Fibroblast of skin of left biceps (primary cell): ENCODE results near the gene GDF11.

Source experiments
- DNase-seq, 2 experiments: peaks; one replicate each; pipeline ENCODE4 v3.0.0-alpha.2; 2013; ENCODE audit warnings: low read depth in 2 of 2

GDF11 gene

DNA sequence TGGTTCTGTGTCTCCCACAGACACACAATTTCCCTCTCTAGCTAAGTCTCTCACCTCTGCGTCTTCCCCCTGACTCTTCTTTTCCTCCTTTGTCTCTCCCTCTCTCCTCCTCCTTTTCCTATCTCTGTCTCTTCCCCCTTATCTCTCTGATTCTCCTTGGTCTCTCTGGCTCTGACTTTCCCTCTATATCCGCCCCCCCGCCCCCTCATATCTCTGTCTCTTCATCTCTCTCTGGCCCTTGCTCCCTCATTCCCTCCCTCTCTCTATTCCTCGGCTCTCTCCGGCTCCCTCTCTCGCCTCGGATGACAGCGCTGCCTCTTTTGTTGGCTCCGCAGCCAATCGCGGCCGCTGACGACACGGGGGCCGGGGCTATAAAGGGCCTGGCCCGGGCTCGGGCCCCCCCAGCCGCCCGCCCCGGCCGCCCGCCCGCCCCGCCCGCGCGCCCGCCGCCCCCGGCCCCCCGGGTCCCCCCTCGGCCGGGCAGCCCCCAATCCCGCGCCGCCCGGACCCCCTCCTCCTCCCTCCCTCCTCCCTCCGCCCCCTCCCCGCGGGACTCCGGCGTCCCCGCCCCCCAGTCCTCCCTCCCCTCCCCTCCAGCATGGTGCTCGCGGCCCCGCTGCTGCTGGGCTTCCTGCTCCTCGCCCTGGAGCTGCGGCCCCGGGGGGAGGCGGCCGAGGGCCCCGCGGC is at the start of gene GDF11:
GDF11 (plus strand) TSS at position 404 of the 687 bp plus-strand sequence; CDS start at position 599, 195 bp downstream.
- DNase-seq = no peak

DNA sequence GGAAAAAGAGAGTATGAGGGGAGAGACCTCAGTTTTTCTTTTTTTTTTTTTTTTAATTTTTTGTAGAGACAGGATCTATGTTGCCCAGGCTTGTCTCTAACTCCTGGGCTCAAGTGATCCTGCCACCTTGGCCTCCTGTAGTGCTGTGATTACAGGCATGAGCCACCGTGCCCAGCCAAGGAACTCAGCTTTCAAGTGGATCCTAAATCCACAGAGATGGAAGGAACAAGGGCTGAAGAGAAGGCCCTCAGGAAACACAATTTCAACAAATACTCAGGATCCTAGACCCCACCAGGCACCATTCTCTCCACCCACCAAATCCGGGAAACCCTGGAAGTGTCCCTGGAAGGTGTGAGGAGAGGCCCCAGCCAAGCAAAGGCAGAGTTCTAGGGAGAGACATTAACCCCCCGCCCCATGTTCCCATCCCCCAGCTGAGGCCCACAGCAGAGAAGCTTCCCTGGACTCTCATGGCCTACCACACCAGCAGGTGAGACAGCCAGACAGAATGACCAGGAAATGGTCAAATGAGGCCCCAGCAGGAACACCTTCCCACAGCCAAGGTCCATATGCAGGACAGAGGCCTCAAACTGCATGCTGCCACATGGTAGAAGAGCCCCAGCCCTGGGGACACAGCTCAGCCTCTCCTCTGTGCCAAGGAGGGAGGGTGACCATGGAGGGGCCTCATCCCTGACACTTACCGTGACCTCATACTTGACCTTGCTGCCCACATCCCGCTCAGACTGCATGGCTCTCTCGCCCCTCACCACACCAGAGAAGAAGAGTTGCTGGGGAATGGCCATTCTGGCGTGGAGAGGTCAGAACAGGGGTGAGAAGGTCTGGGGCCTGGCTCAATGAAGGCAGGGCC is 49.4 kb upstream of the GDF11 start:
- DNase-seq = no peak

DNA sequence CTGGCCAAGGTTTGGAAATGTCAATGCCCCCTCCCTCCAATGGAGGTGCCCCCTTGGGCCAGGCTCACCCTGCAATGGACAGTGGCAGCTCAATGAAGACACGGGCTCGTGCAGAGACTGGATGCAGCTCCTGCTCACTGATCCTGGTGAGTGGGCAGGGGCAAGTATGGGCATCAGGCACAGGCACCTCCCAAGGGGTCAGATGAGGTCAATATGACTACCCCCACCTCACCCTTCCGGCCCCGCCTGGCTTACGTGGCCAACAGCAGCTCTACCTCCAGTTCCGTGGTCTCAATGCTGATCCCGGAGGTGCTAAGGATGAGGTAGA is 48.8 kb upstream of the GDF11 start:
- DNase-seq = no peak

DNA sequence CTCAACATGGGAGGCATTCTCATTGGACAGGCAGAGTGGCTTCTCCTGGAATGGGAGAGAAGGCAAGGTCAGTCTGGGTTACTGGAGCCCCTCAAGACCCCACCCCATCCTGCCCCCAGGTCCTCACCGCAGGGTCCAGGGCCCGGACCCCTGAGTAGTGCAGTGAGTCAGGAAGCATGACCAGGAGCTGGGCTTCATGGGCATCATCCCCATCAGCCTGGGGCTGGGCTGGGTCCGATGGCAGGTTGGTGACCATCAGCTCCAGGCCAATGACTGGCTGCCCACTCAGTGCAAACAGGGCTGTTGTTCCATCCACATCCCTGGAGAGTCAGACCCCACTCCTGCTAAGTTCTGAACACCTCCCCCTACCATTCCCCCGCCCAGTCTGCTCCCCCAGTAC is 48.3 kb upstream of the GDF11 start:
- no peak for DNase-seq

DNA sequence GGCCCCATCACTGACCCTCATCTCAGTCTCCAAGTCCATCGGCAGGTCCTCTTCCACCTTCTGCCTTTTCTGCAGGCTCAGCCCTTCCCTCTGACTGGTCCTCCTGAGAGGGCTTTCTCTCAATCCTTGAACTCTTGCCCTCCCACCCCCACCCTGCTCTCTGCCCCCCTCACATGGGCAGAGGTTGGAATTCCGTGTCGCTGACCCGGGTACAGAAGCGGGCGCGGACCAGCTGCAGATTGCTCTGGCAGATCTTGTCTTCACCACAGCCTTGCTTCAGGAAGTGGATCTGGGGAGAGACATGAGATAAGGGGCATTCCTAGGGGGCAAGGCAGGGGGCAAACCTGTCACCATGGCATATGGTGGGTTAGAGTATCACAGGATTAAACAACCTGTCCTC is 47.6 kb upstream of the GDF11 start:
- no peak for DNase-seq

DNA sequence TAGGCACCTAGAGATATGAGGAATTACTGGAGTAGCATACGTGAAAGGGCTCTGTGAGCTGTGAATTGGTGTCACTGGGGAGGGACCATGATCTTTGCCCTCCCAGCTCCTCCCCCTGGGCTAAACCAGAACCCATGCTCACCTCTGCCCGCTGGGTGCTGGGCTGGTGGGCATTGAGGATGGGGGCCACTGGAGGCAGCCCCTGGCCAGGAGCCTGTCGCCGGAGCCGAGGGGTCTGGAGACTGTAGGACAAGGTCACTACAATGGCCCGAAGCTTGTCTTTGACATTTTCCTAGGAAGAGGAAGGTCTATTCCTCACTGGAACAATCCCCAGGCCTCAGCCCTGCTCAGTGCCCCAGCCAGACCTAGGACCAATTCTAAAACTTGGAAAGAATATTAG is 46.8 kb upstream of the GDF11 start:
- DNase-seq = no peak

DNA sequence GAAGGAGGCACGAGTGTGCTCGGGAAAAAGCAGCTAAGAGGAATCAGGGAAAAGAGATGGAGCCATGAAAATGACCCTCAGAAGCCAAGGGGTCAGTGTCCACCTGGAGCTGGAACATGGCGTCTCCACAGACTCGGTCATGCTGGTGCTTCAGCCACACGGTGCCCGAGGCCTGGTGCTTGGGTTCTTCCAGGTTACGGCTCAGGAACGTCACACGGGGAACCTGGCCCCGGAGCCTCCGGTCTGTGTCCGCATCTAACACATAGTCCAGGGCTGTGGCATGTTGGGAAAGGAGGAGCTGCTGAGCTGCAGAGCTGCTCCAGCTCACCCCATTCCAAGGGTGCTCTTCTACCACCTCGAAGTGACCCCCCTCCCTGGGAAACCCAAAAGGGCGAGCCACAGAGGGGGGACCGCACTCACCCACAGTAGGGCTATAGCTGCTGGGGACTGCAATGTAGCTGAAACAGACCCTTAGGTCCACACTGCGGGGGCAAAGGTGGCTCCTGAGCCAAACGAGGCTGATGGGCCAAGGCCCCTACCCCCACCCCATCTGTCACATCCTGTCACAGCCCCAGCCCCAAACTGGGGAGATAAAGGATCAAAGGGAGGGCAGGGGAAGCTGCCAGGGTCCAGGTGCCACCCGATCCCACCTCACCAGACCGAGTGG is 46.0 kb upstream of the GDF11 start:
- DNase-seq = no peak

DNA sequence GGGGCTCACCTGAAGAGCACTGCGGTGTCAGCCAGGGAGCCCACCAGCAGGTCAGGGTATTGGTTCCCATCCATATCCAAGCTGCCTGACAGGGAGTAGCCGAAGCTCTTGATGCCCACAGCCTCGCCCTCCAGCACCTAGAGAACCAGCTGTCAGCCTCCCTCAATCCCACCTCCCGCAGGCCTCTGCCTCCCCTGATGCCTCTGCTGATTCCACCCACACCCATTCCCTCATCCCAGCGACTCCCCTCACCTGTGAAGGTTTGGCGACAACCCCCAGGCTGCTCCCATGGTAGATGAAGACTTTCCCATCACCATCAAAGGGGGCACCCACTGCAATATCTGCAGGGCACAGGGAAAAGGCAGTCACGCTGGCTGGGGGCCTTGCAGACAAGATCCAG is 45.2 kb upstream of the GDF11 start:
- no peak for DNase-seq

DNA sequence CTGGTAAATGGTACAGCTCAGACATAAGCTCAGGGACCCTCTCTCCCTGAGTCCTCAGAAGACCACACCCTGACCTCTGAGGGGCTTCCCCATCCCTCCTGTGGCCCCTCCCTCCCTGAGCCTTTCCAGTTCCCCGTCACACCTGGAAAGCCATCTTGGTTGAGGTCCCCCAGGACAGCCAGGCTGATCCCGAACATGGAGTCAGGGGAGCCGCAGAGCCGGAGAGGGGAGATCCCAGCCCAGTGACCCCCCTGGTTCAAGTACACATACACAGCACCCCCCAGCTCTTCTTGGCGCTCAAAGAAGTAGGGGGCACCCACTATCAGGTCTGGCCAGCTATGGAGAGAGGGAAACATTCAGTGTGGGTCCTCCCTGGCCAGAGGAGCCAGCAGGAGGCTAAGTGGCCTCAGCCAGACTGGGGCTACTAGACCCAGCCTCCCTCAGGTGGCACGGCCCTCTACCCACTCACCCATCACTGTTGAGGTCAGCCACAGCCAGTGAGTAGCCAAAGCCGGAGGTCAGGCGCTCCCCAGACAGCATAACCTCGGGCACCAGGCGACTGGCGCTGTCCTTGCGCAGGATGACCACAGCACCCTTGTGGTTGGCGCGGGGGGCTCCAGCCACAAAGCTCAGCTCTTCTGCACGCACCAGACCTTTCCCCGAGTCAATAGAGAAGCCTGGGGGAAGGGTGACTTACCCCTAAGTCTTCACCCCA is 44.5 kb upstream of the GDF11 start:
- DNase-seq = no peak

DNA sequence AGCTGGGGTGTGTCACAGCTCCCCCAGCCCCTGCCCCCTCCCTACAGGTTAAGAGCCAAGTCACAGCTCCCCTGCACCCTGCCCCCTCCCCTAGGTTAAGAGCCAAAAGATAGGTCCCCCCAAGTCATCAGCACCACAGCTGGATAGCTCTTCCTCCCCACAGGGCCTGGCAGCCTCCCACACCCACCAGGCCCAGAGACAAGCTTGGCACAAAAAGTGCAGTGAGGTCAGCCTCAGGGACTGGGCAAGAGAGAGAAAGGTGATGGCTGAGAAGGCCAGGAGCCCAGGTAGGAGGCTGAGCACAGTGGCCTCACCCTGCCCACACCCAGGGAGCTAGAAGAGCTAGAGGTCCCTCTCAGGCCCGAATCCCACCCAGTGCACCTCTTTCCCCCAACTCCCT is 44.0 kb upstream of the GDF11 start:
- no peak for DNase-seq

DNA sequence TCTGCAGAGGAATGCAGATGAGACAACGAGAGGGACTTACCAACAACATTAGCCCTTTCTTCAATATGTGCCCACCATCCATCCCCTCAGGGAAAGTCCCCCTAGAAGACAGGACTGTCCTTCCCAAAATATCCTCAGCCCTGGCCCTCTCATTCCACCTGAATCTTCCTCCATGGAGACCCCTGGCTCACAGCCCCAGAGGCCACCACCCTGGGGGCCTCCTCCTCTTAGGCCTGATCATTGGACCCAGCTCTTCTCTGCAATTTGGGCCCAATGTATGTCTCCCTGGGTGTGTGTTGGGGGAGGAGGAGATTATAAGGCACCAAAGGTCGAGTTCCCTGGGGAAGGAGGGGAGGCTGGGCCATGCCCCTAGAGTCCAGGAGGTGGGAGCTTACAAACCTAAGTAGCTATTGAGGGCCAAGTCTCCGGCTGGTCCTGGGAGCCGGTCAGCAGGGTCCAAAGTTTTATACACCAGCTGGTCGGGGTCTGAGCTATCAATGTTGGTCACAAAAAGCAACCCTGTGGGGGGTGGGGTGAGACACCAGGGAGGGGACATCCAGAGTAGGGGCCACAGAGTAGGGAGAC is 43.4 kb upstream of the GDF11 start:
- no peak for DNase-seq

DNA sequence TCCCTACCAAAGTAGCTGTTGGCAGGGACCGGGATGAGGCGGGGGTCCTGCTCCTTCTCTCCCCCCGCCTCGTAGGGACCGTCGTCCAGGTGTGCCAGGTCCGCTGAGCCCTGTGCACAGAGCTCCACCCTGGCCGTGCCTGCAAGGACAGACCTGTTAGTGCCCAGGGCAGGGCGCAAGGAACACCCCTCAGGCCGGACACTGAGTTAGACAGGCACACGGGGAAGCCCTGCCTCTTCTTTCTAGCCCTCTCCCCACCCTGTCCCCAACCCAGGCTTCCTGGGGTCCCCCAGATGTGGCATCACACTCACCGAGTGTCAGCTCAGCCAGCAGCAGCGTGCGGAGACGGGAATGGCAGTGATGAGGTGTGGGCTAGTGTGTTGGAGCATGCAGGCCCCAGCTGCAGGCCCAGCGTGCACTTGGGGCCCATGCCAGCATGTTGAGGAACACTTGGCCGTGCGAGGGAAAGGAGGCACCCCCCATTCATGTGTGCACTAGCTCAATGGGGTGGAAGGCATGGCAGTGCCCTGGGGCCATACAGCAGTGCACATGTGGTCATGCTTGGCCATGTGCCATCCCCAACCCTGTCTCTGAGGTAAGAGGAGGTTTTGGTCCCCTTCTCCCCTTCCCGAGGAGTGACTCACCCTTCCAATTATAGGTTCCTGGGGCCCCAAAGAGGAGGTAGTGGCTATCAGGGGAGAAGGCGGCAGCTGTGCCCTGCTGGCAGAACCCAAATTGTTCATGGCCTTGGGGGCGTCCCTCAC is 42.5 kb upstream of the GDF11 start:
- no peak for DNase-seq

DNA sequence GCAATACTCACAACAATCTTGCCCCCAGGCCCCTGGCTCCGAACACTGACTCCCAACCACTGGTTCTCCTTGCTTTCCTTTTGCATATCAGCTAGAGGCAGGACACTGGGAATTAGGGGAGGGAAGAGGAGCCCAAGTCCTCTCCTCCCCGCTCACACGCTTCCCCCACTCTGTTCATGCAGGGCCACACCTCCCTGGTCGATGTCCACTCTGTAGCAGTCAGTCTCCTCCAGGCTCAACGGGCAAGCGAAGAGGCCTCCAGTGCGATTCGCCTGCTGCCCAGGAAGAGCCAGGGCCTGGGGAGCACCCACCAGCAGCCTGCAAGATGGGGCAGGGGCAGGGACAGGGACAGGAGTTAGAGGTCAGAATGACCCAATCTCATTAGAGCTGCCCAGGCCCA is 40.1 kb upstream of the GDF11 start:
- DNase-seq = no peak

DNA sequence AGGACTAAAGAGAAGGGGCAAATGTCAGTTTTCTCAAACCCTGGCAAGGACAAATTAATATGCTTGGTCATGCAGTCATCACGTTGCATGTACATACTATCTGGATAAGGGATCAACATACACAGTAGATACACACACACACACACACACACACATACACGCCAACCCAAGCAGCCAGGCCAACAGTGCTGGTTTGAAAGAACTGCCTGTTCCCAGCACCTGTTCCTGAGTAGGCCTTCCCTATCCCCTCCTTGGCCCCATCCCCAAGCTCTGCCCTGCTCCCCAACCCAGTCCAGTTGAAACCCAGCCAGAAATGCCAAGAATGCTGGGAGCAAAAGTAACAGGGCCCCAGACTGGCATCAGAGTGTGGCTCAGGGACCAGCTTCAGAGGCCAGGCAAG is 39.6 kb upstream of the GDF11 start:
- no peak for DNase-seq

DNA sequence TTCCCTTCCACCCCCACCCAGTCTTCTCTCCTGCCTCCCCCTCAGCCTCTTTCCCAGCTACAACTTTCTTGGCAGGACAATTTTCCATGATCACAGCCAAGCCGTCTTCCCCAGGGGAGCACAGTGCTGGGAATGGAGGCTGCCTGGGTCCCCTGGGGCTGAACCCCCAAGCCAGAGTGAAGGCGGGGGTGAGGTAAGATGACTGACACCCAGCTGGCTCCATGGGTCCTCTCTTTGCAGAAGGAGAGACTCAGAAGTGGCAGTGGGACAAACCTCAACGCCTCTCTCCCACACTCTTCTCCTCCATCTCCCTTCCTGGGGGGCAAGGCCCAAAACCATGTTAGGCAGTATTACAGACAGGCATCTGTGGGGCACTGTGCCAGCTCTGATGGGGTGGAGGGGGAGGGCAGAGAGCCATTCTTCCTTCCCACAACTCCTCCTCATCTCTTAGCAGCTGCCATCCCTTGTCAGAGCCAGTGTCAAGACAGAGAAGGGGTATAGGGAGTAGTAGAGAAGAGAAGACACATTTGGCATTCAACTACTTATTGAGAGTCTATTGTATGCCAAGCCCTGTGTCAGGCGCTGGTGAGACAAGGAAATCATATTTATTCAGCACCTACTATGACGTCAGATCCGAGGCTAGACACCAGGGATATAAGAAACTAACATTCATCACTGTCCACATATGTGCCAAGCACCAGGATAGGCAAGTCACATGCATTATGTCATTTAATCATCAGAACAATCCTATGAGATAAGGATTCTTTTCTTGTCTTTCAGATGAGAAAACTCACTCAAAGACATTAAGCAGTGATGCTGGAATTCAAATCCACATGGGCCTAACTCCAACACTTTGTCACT is 38.8 kb upstream of the GDF11 start:
- no peak for DNase-seq

DNA sequence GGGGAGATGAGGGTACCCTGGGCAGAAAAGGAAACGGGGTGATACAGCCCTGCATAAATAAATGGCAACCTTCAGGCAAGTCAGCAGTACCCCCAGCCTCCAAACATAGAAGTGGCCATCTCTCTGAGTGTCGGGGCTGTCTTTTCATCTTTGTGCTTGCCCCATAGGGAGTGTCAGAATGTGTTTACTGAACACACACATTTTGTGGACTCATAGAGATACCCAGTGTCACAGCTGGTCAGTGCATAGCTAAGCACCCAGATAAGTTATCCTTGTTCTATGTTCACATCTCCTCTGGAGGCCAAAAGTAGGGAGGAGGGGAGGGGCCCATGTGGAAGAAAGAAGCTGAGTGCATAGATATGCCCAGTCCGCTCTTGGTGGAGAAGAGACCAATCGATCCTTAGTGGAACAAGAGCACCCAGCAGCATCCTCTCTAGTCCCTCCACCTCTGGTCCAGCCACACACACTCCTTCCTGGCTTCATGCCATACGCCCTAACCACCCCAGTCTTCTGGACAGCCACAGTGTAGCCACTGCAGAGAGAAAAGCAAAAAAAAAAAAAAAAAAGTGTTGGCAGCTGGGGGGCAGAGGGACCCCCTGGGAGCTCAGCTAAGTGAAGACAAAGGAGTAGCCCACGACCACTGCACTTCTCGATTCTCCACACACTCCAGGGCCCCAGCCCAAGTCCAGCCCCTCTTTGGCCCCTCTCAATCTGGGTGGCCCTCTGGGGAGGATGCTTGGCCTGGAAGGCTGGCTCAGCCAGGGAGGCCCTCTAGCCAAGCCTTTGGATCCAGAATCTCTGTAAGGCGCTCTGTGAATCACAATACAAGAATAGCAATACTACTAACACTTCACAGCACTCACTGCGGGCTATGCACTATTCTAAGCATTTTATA is 37.9 kb upstream of the GDF11 start:
- no peak for DNase-seq

DNA sequence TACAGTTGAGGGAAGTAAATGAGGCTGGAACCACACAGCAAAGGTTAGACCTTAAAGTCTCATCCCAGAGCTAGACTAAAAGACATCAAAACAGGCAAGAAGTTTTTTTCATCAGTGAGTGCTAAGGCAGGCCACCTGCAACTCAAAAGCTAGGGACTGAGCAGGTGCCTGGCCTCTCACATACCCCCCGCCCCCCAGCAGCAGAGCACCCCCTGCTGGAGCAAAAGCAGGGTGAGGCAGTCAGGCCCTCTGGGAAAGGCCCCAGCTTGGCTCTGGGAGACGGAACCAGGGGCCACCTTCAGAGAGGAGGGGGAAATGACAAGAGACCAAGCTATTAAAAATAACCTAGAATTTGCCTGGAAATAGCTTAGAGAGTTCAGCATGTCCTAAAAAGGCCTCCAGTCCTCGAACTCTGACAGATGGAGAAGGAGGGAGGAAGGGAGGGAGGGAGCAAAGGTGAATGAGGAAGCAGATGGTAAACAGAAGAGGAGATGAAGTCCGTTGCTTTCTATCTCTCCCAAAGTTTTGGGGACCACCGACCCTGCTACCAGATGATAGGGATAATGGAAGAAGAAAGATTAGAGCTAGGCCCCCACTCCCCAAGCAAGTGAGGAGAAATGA is 37.0 kb upstream of the GDF11 start:
- DNase-seq = no peak

DNA sequence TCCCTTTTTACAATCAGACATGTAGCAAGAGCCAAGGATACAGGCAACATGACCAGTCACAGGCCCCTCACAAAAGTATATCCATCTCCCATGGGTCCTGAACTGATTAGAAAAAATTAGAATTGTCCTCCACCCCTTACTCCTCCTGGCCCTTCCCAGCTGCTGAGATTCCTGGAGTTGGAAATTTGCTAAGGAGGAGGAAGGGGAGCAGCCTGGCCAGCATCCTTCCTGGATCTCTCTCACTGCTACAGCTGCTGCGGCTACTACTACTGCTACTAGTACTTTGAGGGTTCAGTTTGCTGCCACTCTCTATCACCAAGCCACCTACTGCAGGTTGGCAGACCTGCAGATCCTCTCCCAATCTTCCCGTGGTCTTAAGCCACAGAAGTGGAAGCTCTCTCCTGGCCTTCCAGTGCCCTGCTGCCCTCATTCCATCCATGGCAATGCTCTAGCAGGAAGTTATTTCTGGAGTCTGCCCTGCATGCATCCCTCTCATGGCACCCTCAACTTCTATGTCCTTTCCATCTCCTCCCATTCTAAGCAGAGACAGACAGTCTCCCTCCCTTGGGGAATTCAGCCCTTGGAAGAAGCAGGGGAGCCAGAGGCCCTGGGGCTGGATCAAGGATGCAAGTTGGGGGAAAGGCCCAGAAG is 36.2 kb upstream of the GDF11 start:
- no peak for DNase-seq
